LoVo (cell line): ENCODE measurements around the gene ITPRIP.

Experiments used
- DNase-seq: peaks from one replicate; pipeline ENCODE4 v3.0.0-alpha.2; 2016; ENCODE audit warnings: low spot score

Gene ITPRIP, protein sequence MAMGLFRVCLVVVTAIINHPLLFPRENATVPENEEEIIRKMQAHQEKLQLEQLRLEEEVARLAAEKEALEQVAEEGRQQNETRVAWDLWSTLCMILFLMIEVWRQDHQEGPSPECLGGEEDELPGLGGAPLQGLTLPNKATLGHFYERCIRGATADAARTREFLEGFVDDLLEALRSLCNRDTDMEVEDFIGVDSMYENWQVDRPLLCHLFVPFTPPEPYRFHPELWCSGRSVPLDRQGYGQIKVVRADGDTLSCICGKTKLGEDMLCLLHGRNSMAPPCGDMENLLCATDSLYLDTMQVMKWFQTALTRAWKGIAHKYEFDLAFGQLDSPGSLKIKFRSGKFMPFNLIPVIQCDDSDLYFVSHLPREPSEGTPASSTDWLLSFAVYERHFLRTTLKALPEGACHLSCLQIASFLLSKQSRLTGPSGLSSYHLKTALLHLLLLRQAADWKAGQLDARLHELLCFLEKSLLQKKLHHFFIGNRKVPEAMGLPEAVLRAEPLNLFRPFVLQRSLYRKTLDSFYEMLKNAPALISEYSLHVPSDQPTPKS

DNA sequence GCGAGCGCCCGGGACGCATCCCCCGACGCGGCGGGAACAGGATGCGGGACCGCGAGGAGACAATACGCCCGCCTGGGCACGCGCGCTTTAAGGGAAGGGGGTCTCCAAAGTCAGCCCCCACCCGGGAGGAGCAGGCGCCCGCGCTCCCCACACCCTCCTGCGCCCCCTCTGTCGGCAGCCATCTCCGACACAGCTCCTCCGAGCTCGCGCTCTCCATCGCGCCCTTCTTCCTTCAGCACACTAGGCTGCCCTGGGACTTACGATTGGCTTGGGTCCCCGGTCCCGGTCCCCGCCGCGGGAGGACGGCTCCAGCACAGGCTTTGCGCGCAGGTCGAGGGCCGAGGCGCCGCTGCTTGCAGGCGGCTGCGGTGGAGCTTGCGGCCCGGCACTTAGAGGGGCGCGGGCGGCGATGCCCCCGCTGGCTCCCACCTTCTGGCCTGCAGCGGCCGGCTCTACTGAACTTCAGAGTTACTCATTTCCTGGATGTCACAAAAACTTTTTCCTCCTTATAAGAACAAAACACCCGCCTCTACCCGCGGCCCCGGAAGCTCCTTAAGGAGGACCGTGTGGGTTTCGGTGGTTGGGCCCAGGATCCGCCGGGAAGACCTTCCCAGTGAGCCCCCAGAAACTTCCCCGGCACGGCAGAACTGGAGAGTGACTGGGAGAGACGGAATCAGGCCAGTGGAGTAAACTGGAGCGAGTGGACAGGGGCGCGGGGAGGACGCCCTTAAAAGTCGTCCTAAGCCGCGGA is at the start of gene ITPRIP:
ITPRIP (minus strand) TSS at position 481 of the 751 bp plus-strand sequence. CDS start 22,414 bp downstream, outside the sequence.
- peak; percentile 82 for DNase-seq

DNA sequence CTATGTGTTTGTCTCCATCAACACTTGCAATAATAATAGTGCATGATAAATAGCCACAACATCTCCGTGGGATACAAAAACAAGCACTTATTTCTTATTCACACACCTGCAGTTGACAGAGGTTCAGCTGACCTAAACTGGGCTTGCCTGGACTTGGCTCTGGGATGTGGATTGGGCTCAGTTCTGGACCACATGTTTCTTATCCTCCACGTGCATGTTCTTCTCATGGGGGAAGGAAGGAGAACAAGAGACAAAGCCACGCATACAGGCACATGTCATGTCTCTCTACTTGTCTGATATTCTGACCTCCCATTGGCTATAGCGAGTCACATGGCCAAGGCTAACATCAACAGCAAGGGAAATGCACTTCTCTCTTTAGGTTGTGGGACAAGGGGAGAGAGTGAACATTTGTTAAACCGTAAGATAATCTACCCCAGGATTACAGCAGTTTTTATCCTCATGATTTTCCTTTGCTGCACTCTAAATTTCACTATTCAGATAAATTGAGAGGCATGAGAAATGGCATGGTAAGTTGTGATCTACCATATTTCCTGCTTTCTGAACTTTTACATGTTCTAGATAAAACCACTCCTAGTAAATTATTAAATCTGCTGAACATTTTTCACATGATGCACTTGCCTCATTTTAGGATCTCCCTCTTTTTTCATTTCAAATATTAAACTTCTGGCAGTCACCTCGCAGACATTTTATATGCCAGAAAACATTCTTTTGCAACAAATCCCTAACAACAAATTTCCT is 49.0 kb upstream of the ITPRIP start:
- no peak for DNase-seq

DNA sequence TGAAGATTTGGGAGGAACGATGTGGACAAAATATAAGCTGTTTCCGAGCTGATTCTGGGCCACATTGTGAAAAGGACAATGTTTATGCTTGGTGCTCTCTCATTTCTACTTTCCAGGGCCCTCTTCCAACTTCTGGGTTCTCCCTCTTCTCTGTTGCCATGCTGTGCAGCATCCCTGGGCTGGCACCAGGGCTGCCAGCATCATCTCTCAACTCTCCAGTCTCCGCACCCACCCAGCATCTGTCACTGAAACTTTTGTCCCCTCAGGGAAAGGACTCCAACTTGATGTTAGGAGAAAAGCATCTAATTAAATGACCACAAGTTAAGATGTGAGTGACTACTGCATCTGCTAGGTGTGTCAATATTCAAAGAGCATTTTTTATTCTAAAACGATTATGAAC is 42.1 kb upstream of the ITPRIP start:
- DNase-seq = no peak

DNA sequence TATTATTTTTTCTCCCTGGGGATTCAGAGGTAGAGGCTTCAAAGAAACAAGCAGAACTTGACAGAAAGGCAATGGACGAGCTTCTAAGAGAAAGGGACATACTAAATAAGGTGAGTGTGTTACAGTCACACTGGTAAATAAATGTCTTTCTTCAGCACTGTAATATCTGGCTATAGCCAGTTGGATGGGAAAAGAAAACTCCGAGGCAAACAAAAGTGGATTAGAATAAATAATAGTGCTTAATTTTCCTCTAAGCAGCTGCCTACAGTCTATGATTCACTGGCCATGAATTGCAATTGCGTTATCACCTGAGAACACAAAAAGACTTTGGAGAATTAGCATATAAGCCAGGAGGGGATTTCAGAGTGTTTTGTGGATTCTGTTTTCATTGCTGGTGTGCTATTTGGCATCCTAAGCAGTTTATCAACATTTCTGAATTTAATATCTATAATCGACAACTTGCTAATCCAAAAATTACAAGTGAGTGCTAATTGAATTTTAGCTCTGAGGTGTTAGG is 38.6 kb upstream of the ITPRIP start:
- no peak for DNase-seq

DNA sequence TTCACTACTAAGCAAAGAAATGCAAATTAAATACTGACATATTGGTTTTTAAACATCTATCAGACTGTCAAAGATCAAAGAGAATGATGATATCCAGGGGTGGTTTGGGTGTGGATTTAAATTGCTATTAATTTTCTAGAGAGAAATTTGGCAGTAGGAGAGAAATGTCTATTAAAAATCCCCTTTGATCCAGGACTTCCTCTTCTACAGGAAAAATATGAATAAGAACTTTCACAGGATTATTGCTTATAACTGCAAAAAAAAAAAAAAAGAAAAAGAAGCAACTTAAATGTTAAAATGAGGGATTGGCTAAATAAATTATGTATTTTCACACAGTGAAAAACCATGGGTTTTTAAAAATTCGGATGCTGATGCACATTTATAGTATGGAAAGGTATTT is 36.3 kb upstream of the ITPRIP start:
- DNase-seq = no peak

DNA sequence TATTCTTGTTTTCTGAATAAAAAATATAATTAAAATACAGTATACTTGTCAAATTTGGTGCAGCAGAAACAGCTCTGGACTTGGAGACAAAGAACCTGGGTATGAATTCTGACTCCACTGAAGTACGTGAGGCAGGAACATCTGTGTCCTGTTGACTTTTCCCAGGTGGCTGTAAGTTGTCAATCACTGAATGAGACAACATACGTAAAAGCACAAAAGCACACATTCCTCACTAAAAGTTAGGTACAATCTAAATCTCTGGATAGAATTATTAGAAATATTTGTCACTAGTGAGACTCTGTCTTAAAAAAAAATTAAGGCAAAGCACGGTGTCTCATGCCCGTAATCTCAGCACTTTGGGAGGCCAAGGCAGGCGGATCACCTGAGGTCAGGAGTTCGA is 33.5 kb upstream of the ITPRIP start:
- DNase-seq = no peak

DNA sequence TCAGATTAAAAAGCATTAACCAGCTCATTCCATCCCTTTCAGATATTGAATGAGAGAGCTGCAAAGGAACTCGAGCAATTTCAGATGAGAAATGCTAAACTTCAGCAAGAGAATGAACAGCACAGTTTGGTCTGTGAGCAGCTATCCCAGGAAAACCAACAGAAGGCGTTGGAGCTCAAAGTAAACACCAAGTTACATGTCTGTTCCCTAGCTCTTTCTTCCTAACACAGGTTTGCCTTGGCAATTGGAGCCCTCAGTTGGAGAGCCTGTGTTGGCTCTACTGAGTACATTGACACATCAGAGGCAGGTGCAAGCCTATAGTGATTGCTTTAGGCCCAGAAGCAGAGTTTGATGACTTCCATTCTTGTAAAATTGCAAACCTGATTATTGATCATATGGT is 30.1 kb upstream of the ITPRIP start:
- no peak for DNase-seq

DNA sequence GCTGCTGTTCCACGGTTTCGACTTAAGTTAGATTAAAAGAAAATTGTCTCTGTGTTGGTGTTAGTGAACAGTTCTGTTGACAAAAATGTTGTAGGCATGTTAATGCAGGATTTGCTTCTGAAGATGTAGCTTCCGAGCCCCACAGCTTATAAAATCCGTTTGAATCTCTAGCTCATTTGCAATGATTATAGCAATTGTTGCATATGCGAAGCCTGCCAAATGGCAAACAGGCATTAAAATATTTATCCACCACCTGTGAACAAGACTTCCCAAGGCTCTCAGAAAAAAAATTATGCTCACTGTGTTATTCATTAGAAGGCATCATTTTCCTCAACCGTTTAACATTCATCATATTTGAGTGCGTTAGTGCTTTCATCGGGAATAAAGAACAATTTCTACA is 29.6 kb upstream of the ITPRIP start:
- DNase-seq = no peak

DNA sequence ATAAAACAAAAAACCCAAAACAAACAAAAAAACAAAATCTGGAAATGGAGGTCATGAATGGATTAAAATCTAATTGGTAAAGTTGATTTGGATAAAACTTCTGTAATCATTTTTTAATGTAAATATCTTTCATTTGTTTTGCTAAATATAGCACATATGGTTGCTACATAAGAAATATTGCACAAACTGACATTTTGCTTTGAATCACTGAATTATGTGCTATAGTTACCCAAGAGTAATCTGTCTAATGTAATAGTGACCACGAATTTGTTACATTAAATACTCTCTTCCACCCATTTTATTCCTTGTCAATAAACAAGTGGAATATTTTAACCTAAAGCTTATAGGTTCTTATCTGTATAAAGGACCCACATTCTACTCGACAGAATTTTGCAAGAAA is 21.5 kb upstream of the ITPRIP start:
- no peak for DNase-seq

DNA sequence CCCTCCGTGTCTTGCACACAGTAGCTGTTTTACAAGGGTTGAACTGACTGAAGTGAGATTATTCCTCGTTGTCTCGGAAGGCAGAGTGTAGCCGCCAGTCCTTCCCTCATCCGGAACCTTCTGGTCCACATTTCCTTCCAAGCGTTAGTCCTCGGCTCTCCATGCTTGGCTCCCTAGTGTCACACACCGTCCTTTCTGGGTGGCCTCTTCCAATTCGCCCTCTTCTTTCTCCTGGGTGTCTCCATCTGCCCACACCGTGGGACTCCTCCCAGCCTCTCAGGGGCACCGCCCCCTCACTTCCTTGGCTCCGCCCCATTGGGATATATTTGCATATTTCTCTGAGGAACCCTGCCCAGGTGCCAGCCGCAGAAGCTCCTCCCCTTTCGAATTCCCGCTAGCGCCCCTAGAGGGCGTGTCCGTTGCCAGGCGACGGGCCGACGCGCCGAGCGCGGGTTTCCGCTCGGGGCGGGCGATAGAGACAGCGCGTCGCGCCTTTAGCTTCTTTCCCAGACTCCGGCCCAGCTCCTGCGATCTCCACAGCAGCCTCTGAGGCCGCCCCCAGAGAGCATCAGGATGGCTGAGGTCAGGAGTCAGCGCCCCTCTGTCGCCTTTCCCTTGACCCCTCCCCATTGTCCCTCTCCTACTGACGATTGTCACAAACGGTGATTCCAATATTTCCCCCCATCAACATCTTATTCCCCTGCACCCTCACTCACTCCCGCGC is 15.2 kb upstream of the ITPRIP start, which contains the start of gene CFAP58:
CFAP58 (plus strand) TSS at position 509 of the 724 bp plus-strand sequence; CDS start at position 574, 65 bp downstream.
- DNase-seq = peak; percentile 92

DNA sequence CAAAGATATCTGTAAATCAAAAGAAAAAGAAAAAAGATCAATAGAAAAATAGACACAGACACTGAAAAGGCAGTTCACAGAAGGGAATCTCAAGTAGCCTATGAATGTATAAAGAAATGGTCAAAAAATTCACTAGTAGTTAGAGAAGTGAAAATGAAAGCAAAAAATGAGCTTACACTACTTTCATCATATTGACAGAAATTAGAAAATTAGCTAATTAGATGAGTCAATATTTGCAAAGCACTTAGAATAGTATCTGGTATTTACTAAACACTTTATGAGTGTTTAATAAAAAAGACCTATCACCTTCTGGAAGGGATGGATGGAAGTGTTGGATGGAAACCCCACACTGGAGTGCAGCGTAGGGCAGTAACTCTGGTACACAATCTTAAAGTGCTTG is 13.7 kb upstream of the ITPRIP start:
- no peak for DNase-seq

DNA sequence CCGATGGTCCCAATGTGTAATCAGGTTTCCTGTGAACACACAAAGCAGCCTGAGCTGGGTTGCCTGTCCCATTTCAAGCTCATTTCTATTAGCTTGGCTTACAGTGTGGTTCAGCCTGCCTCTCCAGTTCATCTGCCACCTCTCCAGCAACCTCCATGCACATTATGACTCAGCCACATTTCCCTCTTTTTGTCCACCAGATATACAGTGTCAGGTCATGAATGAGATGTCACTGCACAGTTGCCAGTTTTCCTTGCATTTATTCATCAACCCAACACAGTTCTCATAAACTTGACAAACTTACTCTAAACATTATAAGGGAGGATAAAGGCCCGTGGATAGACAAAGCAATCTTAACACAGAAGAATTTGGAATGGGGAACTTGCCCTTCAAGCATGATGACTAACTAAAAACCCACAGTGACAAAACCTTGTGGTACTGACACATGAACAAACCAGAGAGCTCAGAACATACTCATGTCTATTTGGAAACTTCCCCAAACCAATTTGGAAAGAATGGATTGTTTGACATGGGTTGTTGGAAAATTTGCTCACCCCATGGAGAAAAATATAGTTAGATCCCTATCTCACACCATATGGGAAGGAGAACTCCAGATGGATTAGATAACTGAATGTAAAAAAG is 12.9 kb upstream of the ITPRIP start:
- DNase-seq = no peak

DNA sequence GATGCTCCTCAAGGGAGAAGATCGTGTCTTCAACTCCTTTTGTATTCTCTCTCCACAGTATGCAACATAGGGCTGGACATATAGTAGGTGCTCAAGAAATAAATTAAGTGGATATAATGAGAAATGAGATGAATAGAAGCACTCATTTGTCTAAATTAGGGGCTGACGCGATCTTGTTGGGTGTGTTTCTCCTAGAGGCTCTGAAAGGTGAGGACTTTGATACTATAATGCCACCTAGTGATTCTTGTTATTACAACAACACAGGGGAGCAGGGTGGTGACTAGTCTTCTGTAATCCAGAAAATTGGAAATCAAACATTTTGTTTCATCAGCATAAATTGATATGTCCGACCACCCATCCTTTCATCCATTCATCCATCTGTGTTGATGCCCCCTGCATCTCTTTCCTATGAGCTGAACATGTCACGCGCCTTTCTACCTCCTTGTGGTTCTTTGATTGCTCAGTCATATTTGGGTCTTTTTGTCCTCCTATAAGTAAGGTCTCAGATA is 11.9 kb upstream of the ITPRIP start:
- DNase-seq = peak; percentile 71

DNA sequence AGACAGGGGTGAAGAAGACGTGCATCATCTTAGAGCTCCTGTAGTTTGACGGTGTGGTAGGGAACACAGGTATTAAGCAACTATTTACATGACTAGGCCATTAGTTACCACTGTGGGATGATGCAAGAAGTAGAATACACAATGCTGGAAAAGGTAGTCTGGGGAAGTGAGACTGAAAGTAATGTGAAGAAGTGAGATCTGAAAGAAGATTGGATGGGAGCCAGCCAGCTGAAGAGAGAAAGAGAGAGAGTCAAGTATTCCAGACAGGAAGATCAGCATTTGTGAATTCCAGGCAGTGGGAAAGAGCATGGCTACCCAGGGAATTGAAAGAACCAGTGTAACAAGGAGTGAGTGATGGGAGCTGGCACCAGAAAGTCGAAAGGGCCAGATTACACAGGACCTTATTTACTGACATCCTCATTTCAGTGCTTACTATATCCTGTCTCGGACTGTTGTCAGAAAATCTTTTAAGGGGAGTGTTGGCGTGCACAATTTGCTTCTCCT is 11.4 kb upstream of the ITPRIP start:
- DNase-seq = peak; percentile 12

DNA sequence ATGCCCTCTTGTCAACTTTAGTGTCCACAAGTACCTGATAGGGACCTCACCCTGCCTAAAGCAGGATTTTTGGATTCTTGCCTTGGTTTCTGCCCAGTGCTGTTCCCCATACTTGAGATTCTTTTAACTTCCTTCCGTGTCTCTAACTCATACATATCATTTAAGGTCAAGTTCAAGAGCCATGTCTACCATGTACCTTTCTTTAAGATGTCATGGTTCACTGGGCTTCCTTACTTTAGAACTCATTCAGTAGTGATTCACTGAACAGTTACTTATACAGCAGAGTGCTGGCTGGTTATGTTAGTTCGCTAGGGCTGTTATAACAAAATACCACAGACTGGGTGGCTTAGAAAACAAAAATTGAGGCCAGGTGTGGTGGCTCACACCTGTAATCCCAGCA is 10.3 kb upstream of the ITPRIP start:
- DNase-seq = no peak

DNA sequence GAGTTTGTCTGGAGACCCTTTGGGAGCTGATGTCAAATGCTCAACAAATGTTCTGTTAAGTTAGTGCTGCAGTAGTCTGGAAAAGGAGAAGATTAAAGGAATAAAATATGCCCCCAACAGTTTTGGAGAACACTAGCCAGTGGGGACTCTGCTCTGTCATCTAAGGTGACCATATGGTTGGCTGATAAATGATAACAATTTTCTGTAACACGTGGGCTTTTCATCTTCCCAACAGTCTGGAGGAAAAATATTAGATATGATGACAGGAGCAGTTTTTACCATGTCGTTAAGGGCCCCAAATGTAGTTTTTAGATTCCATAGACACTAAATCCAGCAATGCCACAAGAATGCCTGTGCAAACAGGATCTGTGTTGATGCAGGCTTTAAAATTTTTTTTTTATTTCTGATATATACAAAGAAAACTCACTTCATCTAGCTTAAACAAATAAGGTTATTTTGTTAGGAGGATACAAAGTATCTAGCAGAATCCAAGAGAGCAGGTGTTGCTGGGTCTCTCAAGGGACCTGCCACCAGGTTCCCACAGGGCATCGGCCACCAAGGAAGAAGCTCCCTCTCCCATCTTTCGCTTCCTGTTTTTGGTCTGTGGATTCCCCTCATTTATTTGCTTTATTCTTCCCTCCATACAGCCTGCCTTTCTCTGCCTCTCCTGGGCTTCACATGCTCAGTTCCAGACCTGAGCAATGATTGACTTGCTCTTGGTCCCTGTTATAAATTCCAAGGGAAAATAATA is 9.2 kb upstream of the ITPRIP start:
- no peak for DNase-seq

DNA sequence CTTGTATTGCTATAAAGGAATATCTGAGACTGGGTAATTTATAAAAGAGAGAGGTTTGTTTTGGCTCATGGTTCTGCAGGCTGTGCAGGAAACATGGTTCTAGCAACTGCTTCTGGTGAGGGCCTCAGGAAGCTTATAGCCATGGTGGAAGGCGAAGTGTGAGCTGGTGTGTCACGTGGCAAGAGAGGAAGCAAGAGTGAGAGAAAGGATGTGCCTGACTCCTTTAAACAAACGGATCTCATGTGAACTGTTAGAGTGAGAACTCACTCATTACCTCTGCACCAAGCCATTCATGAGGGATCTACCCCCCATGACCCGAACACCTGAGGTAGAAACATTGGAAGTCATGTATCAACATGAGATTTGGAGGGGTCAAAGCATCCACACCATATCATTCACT is 7.7 kb upstream of the ITPRIP start:
- no peak for DNase-seq

DNA sequence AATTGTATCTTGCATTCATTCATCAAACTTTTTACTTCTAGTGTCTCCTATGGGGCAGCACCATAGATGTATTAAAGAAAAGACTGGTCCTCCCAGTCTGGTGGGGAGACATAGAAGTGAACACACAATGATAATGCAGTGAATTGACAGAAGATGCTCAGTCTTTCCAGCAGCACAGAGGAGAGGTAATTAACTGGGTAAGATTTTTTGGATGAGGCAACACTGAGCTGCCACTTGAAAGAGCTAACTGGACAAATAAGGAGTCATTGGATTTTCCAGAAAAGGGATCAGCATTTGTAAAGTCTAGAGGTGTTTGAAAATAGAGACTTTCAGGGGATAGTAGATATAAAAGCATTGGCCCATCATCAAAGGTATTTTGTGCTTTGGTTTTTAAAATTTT is 7.2 kb upstream of the ITPRIP start:
- no peak for DNase-seq

DNA sequence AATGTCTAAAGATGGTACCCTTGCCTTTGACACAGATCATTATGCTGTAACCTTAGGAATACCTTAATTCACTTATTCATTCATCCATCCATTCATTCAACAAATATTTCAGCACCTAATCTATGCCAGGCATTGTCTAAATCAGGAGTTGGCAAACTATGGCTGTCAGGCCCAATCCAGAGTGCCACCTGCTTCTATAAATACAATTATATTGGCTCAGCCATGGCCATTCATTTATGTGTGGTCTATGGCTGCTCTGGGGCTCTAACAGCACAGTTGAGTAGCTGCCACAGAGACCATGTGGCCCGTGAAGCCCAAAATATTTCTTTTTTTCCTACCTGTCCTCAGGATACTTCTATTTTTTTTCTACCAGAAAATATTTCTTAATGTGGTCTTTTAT is 6.0 kb upstream of the ITPRIP start:
- DNase-seq = no peak

DNA sequence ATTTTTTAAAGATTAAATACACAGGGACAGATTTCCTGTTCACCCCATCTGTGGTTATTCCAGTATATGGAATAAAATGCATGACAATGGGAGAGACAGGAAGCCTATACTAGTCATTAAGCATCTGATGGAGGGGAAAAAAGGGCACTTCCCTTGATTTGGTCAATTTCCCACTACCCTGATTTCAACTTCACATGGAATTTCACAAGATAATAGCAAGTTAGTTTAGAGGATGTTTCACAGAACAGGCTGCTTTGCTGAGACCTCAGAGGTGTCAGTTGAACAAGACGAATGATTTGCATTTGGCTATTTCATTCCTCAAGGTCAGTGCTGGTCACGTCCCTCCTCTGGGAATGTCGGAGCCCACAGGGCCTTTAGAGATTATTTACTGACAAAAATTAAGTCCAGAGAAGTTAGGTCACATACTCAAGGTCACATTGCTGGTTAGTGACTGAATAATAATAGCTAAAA is 4.7 kb upstream of the ITPRIP start:
- no peak for DNase-seq
